GM12878 (cell line): ENCODE measurements around the gene ANTXR2. TPM values are rescaled to one million over a fixed set of nuclear protein-coding genes. Genes with fewer than 3 reads are reported as not detected.

Source experiments
- ATAC-seq: fragments of 200-7000 bp; cut with Tn5 transposase; 3 replicates; pipeline ENCODE4 v1.9.1; 2020; ENCODE audit warnings: mild to moderate bottlenecking, moderate library complexity
- BruUV-seq: library from RNA; stranded (reverse); fragments of 400-500 nt; replicated peaks from 2 replicates; lab custom pipeline; 2021; lab: Mats Ljungman, UMichigan
- CTCF ChIA-PET: fragments of 300-600 bp; sonication (Branson Sonifier 250); formaldehyde crosslinking; extraction: SDS; loops from one replicate; lab custom pipeline; 2021; ENCODE audit warnings: inconsistent platforms; lab: Yijun Ruan, JAX
- POLR2A ChIA-PET: fragments of 350-600 bp; formaldehyde crosslinking; extraction: SDS; loops from one replicate; lab custom pipeline; 2021; ENCODE audit warnings: inconsistent platforms; lab: Charles Lee
- RAD21 ChIA-PET: fragments of 300-600 bp; sonication (Branson Sonifier 250); formaldehyde crosslinking; loops from one replicate; lab custom pipeline; 2023; ENCODE audit warnings: antibody characterized with exemption; ENCODE audit not compliant: unreplicated experiment; lab: Charles Lee
- SMC1A ChIA-PET: fragments of 300-600 bp; sonication (Branson Sonifier 250); formaldehyde crosslinking; loops from one replicate; lab custom pipeline; 2023; ENCODE audit not compliant: unreplicated experiment, uncharacterized antibody; lab: Charles Lee
- DNase-seq: peaks from one replicate; pipeline ENCODE4 v3.0.0-alpha.2; 2011; ENCODE audit warnings: low read depth, low spot score
- FAIRE-seq: peaks from 3 replicates; lab custom pipeline; 2011; peaks lifted over from hg19 to GRCh38; lab: Jason Lieb, UNC
- H2AFZ ChIP-seq: 2 replicates; pipeline ENCODE4 v1.6.0; 2011; ENCODE audit warnings: low read depth, low read length, control low read depth; ENCODE audit not compliant: control insufficient read depth
- H3K27ac ChIP-seq: 2 replicates; pipeline ENCODE4 v1.5.1; 2011; ENCODE audit warnings: control low read depth; ENCODE audit not compliant: control insufficient read depth, insufficient read depth
- H3K27me3 ChIP-seq, 2 experiments: replicated peaks in 1 of 2; 2 replicates each; pipeline versions ENCODE4 v1.6.0 to v1.6.1; 2011; ENCODE audit warnings: low read length in 1 of 2; ENCODE audit not compliant: control insufficient read depth in 2 of 2, insufficient read depth in 2 of 2
- H3K36me3 ChIP-seq, 2 experiments: 2 replicates each; pipeline ENCODE4 v1.5.1; 2011; ENCODE audit warnings: low read length in 1 of 2; ENCODE audit not compliant: control insufficient read depth in 2 of 2, insufficient read depth in 2 of 2
- H3K4me1 ChIP-seq: 2 replicates; pipeline ENCODE4 v1.6.1; 2011; ENCODE audit warnings: mild to moderate bottlenecking, low read length, moderate library complexity, mixed read lengths; ENCODE audit not compliant: control insufficient read depth, insufficient read depth
- H3K4me2 ChIP-seq: 2 replicates; pipeline ENCODE4 v1.6.0; 2011; ENCODE audit warnings: control low read depth; ENCODE audit not compliant: control insufficient read depth, insufficient read depth
- H3K4me3 ChIP-seq: fragments of 200-600 bp; sonication (generic); 2 replicates; pipeline ENCODE4 v1.5.1; 2016
- H3K79me2 ChIP-seq: 2 replicates; pipeline ENCODE4 v1.6.0; 2011; ENCODE audit warnings: low read length; ENCODE audit not compliant: control insufficient read depth, insufficient read depth
- H3K9ac ChIP-seq: 2 replicates; pipeline ENCODE4 v1.8.0; 2011; ENCODE audit warnings: low read length, control low read depth, mixed read lengths; ENCODE audit not compliant: control insufficient read depth, insufficient read depth
- H3K9me3 ChIP-seq: replicated peaks from 3 replicates; pipeline ENCODE4 v1.5.1; 2011; ENCODE audit warnings: mild to moderate bottlenecking, low read length; ENCODE audit not compliant: control insufficient read depth, insufficient read depth
- H4K20me1 ChIP-seq: 2 replicates; pipeline ENCODE4 v1.6.0; 2011; ENCODE audit not compliant: control insufficient read depth, insufficient read depth
- BCL11A ChIP-seq: IDR thresholded peaks from 2 replicates; pipeline ENCODE4 v1.6.1; 2011; ENCODE audit warnings: low read depth, low read length
- BMI1 ChIP-seq: fragments of 450-650 bp; IDR thresholded peaks from 2 replicates; pipeline ENCODE4 v1.6.1; 2016; ENCODE audit warnings: mild to moderate bottlenecking, moderate library complexity, borderline replicate concordance
- CBX5 ChIP-seq: sonication (generic); IDR thresholded peaks from 2 replicates; pipeline ENCODE4 v1.6.1; 2016; ENCODE audit warnings: low read depth, moderate library complexity, mild to moderate bottlenecking, inconsistent platforms
- CHD2 ChIP-seq: IDR thresholded peaks from 2 replicates; pipeline ENCODE4 v1.6.1; 2011; ENCODE audit warnings: low read depth, low read length, improper control_type of control experiment, borderline replicate concordance
- GABPA ChIP-seq: IDR thresholded peaks from 2 replicates; pipeline ENCODE4 v1.6.1; 2014; ENCODE audit warnings: antibody characterized with exemption, low read depth, mild to moderate bottlenecking, inconsistent platforms
- IRF5 ChIP-seq: fragments of 450-650 bp; IDR thresholded peaks from 2 replicates; pipeline ENCODE4 v1.6.1; 2017; ENCODE audit warnings: borderline replicate concordance
- MLLT1 ChIP-seq: fragments of 450-650 bp; IDR thresholded peaks from 2 replicates; pipeline ENCODE4 v1.6.1; 2016; ENCODE audit warnings: mild to moderate bottlenecking
- MXI1 ChIP-seq: fragments of 150-350 bp; IDR thresholded peaks from 2 replicates; pipeline ENCODE4 v1.6.1; 2011; ENCODE audit warnings: low read depth, mild to moderate bottlenecking, inconsistent platforms, low read length, improper control_type of control experiment
- NFYB ChIP-seq: IDR thresholded peaks from 2 replicates; pipeline ENCODE4 v1.6.1; 2011; ENCODE audit warnings: low read depth, mild to moderate bottlenecking, low read length, improper control_type of control experiment, moderate library complexity; ENCODE audit not compliant: insufficient read depth
- NR2F1 ChIP-seq: fragments of 450-650 bp; conservative IDR thresholded peaks from 2 replicates; pipeline ENCODE4 v1.6.1; 2017; ENCODE audit warnings: mild to moderate bottlenecking
- NRF1 ChIP-seq: conservative IDR thresholded peaks from 2 replicates; pipeline ENCODE4 v1.6.1; 2011; ENCODE audit warnings: mild to moderate bottlenecking, low read depth, low read length, improper control_type of control experiment
- RELA ChIP-seq: fragments of 450-650 bp; IDR thresholded peaks from 2 replicates; pipeline ENCODE4 v1.8.0; 2014; ENCODE audit warnings: borderline replicate concordance; ENCODE audit not compliant: partially characterized antibody
- SMARCA5 ChIP-seq: fragments of 450-650 bp; IDR thresholded peaks from 2 replicates; pipeline ENCODE4 v1.6.1; 2017; ENCODE audit warnings: mild to moderate bottlenecking
- TARDBP ChIP-seq: IDR thresholded peaks from 2 replicates; pipeline ENCODE4 v1.6.1; 2016; ENCODE audit warnings: borderline replicate concordance
- TCF7 ChIP-seq: IDR thresholded peaks from 2 replicates; pipeline ENCODE4 v1.6.1; 2014; ENCODE audit warnings: antibody characterized with exemption, borderline replicate concordance
- WRNIP1 ChIP-seq: IDR thresholded peaks from 2 replicates; pipeline ENCODE4 v1.6.1; 2011; ENCODE audit warnings: low read depth, low read length, improper control_type of control experiment, borderline replicate concordance
- ZNF217 ChIP-seq: fragments of 450-650 bp; IDR thresholded peaks from 2 replicates; pipeline ENCODE4 v1.6.1; 2017; ENCODE audit warnings: antibody characterized with exemption, mild to moderate bottlenecking
- ZNF274 ChIP-seq: IDR thresholded peaks from one replicate; pipeline ENCODE4 v1.8.0; 2011; ENCODE audit not compliant: insufficient read length, insufficient read depth
- ZZZ3 ChIP-seq: IDR thresholded peaks from 2 replicates; pipeline ENCODE4 v1.6.1; 2011; ENCODE audit warnings: low read depth; ENCODE audit not compliant: control insufficient read depth, insufficient read length
- WGBS: methylation state at CpG from one replicate; pipeline ENCODE4 v1.1.6; 2016; ENCODE audit warnings: low lambda C conversion rate; ENCODE audit not compliant: insufficient replicate concordance, insufficient coverage; ENCODE audit errors: missing lambda C conversion rate; 5-methylcytosine and 5-hydroxymethylcytosine counted together
- in situ Hi-C: fragments of 300-500 bp; cut with MboI; formaldehyde crosslinking; loops from 9 replicates; pipeline ENCODE4 v1.14.3; 2018; ENCODE audit warnings: mixed read lengths
- intact Hi-C: fragments of 100-400 bp; cut with micrococcal nuclease; formaldehyde crosslinking; loops from one replicate; pipeline ENCODE4 v1.14.2; 2022; ENCODE audit not compliant: unreplicated experiment
- polyA plus RNA-seq, 11 experiments: library from polyadenylated mRNA; depleted of rRNA in 4 of 11; unstranded in 6 of 11; stranded (reverse) in 5 of 11; fragments of >200 nt; fragmentation: Nextera tagmentation in 4 of 11; fragmentation: Illumina TruSeq in 1 of 11; extraction: Ambion mirVana in 4 of 11; extraction: Trizol in 1 of 11; gene quantifications; 1 replicate in 1 of 11; 2 replicates in 10 of 11; pipeline versions ENCODE4 v1.2.1 to v1.2.3, GENCODE V29; 2011 to 2016; ENCODE audit warnings: inconsistent platforms in 2 of 11, missing spikeins in 2 of 11, low read depth in 1 of 11
- total RNA-seq, 4 experiments: library from RNA; depleted of rRNA in 3 of 4; stranded (reverse); fragments of >200 nt in 3 of 4; fragmentation: Illumina TruSeq in 1 of 4; extraction: Trizol in 1 of 4; gene quantifications; 2 replicates each; pipeline versions ENCODE4 v1.2.1 to v1.2.3, GENCODE V29; 2013 to 2021
- TF ChIP-seq, protein P1 (sequence below): IDR thresholded peaks from 2 replicates; pipeline ENCODE4 v1.6.1; 2012; ENCODE audit warnings: mild to moderate bottlenecking, low read depth, low read length

Gene ANTXR2
- total and polyA plus RNA-seq, 10 of the 15 experiments (the other 5 are each of a cell fraction or from before 2014, with no cell fraction given), result 1.4 to 8.9 (median 5.7) TPM

DNA sequence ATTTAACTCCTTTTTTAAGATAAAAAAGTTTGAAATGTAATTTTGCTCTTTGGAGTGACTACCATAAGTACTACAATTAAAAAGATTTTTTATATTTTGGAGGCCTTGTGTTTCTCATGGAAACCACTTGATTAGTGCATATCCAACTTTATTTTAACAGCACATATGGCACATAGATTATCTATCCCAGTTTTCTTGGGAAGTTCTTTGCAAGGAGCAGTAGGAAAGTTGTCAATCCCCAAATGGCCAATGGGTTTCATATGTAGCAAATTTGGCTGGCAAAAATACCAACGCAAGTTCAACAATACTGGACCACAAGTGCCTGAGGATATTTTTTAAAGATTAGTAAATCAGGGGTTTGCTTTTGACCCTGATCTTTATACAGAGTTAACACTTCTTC lies 15.4 kb upstream of the ANTXR2 start (continued):
- TF ChIP-seq, protein P1, sequence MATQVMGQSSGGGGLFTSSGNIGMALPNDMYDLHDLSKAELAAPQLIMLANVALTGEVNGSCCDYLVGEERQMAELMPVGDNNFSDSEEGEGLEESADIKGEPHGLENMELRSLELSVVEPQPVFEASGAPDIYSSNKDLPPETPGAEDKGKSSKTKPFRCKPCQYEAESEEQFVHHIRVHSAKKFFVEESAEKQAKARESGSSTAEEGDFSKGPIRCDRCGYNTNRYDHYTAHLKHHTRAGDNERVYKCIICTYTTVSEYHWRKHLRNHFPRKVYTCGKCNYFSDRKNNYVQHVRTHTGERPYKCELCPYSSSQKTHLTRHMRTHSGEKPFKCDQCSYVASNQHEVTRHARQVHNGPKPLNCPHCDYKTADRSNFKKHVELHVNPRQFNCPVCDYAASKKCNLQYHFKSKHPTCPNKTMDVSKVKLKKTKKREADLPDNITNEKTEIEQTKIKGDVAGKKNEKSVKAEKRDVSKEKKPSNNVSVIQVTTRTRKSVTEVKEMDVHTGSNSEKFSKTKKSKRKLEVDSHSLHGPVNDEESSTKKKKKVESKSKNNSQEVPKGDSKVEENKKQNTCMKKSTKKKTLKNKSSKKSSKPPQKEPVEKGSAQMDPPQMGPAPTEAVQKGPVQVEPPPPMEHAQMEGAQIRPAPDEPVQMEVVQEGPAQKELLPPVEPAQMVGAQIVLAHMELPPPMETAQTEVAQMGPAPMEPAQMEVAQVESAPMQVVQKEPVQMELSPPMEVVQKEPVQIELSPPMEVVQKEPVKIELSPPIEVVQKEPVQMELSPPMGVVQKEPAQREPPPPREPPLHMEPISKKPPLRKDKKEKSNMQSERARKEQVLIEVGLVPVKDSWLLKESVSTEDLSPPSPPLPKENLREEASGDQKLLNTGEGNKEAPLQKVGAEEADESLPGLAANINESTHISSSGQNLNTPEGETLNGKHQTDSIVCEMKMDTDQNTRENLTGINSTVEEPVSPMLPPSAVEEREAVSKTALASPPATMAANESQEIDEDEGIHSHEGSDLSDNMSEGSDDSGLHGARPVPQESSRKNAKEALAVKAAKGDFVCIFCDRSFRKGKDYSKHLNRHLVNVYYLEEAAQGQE, result no peak
- TF ChIP-seq IRF5 (no peak), NR2F1 (no peak), SMARCA5 (no peak), NRF1 (no peak), TARDBP (no peak), MXI1 (no peak)

GRCh38 chr4:80086296-80086695 lies 13.3 kb upstream of the ANTXR2 start:
- no TSS peak for BruUV-seq
- Histone ChIP-seq H3K27ac (no peak overlapping the region), H3K4me2 (no peak overlapping the region), H3K4me1 (no peaks in the 10 kb centered on the region), H3K36me3 (no peaks in the 10 kb centered on the region), H3K79me2 (no peaks in the 10 kb centered on the region), H4K20me1 (no peaks in the 10 kb centered on the region), H2AFZ (no peak overlapping the region), H3K9ac (no peak overlapping the region), H3K27me3 (no peaks in the 10 kb centered on the region; a peak in 1 of 4 replicates), H3K4me3 (no peak overlapping the region), H3K9me3 (no peaks in the 10 kb centered on the region; the same call in 2 of the 3 replicates)
- CTCF ChIA-PET, result no interaction called here
- DNase-seq, result no peak
- intact Hi-C loops (no loop called here), in situ Hi-C loops (no loop called here)
- FAIRE-seq, result no peak
- WGBS, result 37% methylated on average over 5 of the region's 5 CpGs
- SMC1A ChIA-PET, result no interaction called here
- POLR2A ChIA-PET, result interaction anchor here (0.7 kb wide), 1 partner anchor 82 kb away, joined by 3 read pairs; no protein-coding TSS in a partner anchor
- ATAC-seq, result no peak
- RAD21 ChIA-PET, result interaction anchor here (1.6 kb wide), 1 partner anchor 40 kb away, joined by 4 read pairs; no protein-coding TSS in a partner anchor
- TF ChIP-seq CHD2 (no peak), GABPA (no peak), BMI1 (no peak), ZZZ3 (no peak), BCL11A (no peak), WRNIP1 (no peak), ZNF274 (no peak), TCF7 (no peak), ZNF217 (no peak), RELA (no peak), NFYB (no peak), CBX5 (no peak), MLLT1 (no peak)
